Measurements from ENCODE around the gene UNC79.
"Not testable (repeated sequence)": the region's sequence is repeated elsewhere in the genome, so short reads cannot be mapped to it uniquely, and the experiment has no call there.

UNC79 gene

DNA sequence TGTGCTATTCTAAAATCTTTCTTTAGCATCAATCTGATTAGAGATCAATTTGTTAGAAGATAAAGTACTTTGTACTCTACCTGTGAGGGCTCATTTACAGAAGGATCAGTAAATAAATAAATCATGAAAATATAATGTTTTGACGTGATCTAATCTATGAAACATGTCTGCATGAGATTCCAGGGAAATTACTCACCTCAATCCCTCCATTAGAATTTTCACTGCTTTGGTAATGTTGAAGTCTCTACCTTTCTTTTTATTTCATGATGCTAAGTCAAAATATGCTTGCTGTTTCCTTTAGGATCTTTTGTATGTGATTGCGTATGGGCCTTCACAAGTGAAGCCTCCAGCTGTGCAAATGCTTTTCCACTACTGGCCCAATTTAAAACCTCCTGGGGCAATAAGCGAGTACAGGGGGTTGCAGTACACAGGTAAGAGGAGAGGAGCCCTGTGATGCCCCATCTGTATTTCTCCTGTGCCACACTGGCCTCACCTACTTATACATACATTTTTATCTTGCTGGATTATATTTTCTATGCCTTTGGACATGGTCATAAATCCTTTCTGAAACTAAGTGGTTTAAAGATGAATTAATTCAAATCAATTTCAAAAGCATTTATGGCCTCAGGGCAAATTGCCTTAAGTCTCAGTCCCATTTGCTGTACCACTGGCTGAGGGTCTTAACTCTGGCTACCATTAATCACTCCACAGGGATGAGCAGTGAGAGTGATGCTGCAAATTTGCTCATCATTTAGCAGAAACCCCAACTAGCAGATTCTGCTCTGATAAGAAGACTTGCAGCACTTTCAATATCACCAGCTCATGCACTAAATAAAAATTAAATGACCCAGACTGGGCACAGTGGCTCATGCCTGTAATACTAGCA lies 66.4 kb downstream of the UNC79 start:
- DNase-seq, result no peak

DNA sequence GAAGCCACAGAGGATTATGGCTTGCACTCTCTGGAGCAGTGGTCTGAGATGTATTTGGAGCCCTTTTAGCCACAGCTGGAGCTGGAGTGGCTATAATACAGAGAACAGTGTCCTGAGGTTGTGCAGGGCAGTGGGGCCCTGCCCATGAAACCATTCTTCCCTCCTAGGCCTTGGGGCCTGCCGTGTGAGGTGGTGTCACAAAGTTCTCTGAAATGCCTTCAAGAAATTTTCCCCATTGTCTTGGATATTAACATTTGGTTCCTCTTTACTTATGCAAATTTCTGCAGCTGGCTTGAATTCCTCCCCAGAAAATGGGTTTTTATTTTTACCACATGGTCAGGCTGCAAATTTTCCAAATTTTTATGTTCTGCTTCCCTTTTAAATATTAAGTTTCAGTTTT lies 79.3 kb downstream of the UNC79 start:
- DNase-seq, result no peak

DNA sequence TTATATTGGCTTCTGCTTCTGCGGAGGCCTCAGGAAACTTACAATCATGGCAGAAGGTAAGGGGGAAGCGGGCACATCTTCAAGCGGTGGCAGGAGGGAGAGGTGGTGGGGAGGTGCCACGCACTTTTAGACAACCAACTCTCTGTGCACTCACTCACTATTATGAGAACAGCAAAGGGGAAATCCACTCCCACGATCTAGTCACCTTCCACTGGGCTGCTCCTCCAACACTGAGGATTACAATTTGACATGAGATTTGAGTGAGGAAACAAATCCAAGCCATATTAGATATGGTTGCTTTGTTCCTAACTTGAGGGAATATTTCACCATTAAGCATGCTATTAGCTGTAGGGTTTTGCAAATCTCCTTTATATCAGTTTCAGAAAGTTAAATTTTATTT lies 80.3 kb downstream of the UNC79 start:
- DNase-seq, result no peak

DNA sequence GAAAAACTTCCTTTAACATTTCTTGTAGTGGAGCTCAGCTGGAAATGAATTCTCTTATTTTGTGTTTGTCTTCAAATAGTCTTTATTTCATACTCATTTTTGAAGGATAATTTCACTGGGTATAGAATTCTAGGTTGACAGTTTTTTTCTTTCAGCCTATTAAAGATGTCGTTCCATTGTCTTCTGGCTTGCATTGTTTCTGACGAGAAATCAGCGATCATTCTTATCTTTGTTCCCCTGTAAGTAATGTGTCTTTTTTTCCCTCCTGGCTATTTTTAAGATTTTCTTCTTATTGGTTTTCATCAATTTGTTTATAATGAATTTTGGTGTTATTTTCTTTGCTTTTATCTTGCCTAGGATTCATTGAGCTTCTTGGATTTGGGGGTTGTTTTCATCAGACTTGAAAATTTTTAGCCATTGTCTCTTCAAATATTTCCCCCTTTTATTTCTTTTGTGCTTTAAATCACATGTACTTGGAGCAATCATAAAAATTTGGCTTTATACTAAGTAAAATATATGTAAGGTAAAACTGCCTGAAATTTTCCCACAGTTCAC lies 89.4 kb downstream of the UNC79 start:
- no peak for DNase-seq

DNA sequence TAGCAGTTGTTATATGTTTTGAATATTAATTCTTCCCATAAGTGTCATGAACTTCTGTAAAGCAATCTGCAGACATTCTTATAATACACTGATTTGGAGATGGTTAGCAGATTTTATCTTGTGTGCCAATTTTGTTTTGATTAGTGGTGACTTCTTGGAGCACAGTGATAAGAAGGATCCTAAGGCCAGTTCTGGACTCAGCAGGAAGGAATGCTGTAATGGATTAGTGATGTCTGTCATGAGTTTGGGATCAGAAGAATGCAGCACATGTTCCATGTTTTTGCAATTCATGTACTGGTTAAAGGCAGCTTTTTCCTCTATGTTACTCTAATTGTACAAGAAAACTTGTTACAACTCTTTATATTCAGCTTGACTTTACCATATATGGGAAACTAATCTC lies 91.5 kb downstream of the UNC79 start:
- no peak for DNase-seq

DNA sequence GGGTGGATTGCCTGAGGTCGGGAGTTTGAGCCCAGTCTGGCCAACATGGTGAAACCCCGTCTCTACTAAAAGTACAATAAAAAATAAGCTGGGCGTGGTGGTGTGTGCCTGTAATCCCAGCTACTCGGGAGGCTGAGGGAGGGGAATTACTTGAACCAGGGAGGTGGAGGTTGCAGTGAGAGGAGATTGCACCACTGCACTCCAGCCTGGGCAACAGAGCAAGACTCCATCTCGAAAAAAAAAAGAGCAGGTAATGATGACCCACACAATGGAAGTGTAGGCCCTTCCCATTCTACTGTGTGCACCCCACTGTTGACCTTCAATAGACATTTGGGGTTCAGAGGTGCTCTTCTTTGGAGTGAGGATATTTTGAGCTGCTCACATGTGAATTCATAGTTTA lies 94.5 kb downstream of the UNC79 start:
- not testable (repeated sequence) for DNase-seq

DNA sequence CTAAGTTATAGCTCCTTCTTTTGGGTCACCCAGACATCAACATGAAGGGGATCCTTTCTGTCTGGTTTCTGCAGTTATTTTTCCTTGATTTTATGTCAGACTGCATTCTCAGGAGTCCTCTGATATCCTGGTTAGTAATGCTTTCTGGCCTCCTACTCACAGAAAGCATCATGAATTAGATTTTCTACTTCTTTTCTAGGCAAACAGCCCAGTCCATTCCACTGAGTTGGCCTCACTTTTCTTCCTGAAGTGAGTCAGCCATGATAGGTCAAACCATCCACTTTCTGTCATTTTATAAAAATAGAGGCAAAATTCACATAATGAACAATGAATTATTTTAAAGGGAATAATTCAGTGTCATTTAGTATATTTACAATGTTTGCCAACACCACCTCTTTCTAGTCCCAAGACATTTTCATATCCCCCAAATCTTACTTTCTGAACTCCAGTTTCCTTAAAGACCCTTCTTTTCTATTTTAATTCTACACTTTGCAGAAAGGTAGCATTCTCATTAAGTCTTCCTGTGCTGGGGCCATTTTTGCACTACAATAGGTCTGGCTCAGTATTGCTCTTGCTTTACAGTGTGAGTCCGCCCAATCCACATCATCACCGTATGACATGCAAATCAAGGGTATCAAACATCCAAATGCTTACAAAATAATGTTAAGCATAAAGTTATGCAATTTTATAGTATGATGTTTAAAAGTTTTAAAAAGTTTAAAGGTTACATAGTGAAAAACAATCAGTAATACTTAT lies 95.1 kb downstream of the UNC79 start:
- DNase-seq, result no peak

DNA sequence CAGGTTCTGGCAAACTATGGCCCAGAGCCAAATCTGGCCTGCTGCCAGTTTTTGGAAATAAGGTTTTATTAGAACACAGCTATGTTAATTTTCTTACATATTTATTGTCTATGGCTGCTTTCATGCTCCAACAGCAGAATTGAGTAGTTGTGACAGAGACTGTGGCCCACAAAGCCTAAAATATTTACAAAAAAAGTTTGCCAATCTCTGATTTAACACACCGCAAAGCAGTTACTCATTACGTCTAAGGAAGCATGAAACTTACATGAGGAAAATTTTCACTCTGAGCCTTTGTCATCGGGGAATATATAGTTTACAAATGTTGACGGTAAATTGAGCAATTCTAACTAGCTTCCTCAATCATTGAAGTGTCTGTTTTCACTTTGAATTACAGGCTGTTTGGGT lies 96.5 kb downstream of the UNC79 start:
- no peak for DNase-seq

DNA sequence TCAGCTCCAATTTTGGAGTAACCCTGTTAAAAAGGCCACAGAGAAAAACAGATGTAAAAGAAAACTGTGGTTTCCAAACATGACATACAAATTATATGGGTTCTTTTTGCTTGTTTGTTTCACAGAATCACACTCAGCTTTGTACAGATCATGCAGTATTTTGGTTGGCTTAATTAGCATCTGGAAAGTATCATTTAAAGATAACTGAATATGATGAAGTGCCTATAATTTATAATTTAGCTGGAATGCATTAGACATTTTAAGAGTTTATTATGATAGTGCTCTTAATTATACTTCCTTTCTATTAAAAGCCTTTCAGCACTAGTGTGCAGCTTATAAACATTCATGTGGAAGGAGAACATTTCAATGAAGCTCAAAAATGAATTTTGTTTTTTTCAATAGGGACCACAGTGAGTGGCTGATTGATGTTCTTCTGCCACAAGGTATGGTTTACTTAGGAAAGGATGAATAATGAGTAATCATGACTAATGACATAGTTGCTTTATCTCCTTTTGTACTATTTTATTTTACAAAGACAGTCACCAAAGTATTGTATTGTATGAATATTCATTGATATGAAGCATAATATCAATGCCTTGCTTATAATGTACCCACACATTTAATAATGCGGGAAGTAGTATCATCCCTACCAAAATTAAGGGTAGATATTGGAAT lies 98.3 kb downstream of the UNC79 start:
- no peak for DNase-seq

DNA sequence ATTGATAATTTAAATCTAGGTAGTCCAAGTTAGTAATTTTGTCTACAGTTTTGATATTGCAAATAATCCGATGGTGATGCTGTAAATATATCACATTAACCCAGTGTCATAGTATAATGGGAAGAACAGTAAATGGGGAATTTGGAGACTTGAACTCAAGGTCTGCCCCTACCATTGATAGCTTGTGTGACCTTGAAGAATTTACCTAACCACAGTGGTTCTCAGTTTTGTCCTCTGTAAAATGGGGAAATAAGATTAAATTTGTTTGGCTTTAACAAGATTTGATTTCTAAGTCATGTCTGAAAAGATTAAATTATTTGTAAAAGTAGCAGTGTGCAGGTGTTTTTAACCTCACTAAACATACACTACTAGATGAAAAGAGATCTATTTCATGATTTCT lies 100.9 kb downstream of the UNC79 start:
- DNase-seq, result no peak

DNA sequence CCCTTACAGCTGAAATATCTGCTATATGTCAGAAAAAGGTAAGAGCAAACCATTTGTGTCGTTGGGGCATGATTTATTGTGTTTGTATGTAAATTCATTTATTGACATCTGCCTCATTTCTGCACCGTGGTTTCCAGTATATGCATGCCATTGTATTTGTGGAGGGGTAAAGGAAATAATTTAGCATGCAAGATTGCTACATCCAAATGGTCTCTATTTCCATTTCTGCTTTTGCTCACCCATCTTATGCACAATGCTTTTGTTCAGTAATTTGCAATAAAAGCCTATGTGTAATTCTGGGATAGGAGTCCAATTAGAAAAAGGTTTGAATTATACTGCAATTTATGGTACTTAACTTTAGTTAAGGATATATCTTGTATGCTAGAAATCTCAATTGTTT lies 101.8 kb downstream of the UNC79 start:
- no peak for DNase-seq

DNA sequence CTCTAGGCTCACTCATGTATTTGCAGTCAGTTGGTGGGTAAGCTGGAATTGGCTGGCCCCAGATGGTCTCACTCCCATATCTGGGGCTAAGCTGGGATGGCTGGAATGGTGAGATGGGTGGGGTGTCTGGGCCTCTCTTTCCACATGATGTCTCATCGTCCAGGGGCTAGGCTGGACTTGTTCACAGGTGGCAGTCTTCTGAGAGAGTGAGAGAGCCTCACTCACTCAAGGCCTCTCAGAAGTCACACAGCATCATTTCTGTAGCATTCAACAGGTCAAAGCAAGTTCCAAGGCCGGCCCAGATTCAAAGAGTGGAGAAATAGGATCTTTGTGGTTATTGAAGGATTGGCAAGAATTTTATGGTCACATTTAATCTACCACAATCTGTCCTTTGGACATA lies 102.7 kb downstream of the UNC79 start:
- DNase-seq, result no peak

DNA sequence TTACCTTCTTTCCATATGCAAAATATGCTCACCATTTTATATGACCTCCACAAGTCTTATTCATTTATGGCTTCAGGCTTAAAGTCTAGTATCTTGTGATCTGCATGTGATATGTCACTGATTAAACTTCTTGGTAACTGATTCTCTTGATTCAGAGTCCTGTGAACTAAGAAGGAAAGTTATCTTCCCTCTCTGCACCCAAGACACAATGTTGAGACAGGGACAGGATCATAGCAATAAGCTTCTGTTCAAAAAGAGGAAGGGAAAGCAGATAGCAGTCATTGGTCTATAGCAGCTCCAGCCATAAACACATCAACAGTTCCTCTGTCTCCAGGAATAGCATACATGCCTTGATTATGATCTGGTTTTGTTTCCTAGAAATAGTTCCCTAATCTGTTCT lies 103.1 kb downstream of the UNC79 start:
- no peak for DNase-seq

DNA sequence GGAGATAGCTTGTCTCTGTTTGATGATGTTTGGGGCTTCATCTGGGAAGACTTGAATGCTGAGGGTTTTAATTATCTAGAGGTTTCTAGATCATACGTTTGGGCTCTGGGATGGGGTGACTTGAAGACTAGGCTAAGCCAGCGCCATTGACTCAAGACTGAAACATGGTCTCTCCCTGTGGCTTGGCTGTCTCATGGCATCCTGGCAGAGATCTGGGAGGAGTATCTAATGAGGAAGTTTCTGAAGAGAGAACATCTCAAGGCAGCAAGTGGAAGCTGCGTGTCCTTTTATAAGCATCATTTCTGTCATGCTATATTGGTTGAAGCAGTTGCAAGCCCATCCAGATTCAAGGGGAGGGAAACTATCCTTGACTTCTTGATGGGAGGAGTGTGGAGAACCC lies 104.8 kb downstream of the UNC79 start:
- DNase-seq, result no peak

DNA sequence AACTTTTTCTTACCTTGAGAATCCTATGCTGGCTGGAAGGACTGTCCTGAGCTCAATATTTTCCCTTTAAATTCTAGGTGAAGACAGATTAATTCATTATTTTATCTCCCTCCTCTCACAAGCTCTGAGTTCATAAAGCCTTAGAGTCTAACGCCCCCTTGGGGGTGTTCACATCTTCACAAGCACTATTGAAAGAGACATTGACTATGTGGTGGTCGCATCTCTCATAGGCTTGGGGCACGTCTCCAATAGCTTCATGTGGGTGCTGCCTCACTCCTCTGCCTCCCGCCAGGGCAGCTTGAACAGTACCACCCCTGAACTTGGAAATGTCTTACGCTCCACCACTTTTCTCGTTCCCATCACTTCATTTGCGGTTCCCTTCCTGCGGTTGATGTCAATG lies 106.2 kb downstream of the UNC79 start:
- DNase-seq, result no peak

DNA sequence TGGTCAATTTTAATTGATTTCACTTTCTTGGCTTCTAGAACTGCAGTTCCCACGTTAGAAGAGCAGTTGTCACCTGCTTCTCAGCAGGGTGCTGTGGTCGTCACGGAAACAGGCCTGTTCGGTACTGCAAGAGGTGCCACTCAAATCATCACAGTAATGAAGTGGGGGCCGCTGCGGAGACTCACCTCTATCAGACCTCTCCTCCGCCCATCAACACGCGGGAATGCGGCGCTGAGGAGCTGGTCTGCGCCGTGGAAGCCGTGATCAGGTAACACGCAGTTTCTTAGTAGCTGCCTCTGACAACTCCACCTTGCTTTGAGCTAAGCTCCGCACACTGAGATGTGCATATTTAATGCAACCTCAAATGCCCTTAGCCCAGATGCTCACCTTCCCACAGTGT lies 107.2 kb downstream of the UNC79 start:
- DNase-seq, result no peak

DNA sequence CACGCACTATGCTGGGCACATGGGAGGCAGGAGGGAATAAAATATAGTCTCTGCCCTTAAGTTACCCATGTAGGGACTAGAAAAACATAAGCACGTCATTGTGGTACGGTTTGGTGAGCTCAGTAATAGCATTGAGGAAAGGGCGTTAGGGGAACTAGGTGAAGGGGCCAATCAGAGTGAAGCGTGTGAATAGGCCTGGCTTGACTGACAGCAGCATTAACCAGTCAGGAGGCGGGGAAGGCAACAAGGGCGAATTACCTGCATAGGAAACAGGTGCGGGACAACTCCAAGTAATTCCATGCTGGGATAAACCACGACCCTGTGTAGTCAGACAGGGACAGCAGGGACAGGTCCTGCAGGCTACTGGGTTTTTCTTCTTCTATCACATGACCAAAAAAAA lies 107.7 kb downstream of the UNC79 start:
- DNase-seq, result no peak

DNA sequence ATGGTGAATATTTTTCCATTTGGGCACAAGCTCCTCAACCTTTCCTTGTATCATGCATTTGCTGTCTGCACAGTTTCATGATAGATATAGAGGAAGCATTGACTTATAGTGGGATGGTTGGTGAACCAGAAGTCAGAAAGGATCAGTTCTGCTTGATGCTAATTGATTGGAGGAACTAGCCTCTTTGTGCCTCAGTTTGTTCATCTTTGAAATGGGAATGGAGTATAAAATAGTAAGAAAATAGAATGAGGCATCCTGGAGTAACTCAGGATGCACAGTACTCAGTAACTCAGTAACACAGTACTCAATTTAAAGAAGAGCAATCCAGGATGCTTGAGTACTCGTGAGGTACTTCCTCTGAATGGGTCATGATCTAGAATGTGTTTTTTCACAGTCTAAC lies 109.5 kb downstream of the UNC79 start:
- DNase-seq, result no peak

DNA sequence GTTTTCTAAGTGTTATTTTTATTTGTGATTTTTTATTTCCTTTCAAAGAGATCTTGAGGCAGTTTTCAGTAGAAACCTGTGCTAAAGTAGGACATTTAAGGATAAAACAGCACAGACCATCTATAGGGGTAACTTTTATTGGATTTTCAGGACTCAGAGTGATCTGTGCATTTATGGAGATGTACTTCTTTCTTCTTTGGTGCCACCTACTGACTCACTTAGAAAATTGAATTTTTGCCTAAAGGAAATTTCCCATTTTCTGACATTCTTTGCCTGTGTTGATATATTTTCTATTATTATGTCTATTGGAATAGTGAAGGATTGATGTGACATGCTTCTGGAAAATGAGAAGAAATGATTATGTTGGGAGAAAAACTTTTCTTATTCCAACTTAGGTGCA lies 113.0 kb downstream of the UNC79 start:
- DNase-seq, result no peak

DNA sequence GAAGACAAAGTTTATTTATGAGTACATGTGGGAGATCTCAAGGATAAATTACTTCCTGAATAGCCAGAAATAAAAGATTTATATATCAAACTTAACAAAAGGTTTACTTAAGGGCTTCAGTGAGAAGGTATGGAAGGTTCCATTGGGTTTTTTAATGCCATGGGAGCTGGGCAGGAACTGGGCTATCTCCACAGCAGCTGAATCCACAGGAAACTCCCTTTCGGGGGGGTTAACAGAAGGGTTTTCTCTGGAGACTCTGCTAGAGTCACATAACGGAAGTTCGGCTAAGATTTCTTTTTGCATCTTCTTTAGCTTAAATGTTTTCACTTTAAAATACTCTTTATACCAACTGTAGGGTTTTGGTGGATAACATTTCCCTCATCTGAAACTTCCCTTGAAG lies 113.5 kb downstream of the UNC79 start:
- DNase-seq, result no peak

DNA sequence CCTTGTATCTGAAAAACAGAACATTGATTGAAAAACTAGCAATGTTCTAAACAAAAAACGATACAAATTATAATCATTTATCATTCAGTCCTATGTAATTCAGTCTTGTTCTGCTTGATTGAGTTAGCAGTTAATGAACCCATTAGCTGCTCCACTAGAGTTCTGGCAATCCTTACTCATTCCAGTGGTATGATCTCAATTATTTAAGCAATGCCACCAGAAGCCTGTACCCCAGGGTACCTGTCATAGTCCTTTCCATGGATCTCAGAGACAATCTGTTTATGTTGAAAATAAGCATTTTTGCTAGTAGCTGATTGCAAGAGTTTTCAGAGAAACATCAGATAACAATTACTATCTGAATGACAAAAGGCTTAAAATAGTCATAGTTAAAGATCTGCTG lies 115.9 kb downstream of the UNC79 start:
- DNase-seq, result no peak

DNA sequence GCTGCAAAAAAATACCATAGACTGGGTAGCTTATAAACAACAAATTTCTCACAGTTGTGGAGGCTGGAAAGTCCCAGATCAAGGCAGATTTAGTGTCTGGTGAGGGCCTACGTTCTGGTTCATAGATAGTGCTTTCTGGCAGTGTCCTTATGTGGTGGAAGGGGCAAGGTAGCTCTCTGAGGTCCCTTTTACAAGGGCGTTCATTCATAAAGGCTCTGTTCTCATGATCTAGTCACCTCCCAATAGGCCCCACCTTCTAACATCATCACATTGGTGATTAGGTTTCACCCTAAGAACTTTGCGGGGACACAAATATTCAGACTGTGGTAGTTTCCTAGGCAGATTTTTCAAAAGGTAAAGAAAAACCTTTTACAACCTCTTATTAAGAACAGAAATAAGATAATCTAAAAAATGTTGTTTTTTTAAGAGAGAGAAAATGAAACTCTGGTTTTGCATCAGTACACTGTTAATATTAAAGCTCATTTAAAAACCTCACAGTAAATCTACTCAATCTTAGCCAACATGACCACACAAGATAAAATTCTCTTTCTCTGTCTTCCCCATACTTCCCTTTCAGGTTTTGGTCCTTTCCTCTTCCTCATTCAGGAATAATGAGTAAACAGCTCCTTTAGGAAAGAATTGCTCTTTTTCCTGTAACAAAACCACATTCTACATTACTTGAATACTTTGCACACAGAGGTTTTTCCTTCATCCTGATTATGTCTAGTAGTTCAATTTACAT lies 117.5 kb downstream of the UNC79 start:
- DNase-seq, result no peak

DNA sequence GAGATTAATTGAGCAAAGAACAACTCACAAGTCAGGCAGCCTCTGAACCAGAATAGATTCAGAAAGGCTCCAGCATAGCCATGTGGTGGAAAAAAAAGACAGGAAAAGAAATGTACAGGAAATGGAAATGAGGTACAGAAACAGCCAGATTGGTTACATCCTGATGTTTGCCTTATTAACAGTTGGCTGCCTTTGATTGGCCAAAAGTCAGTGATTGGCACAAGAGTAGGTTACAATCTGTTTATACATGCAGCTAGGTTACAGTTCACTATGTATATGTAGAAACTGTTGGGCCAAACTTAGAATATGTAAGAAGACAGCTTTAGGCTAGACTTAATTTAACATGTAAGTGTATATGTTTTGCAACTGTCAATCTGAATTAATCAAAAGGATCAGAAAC lies 118.9 kb downstream of the UNC79 start:
- DNase-seq, result no peak

All from right hindlimb (tissue), 1 donor.